Measurements from ENCODE around the gene CDKAL1. TPM values are rescaled to one million over a fixed set of nuclear protein-coding genes. Genes with fewer than 3 reads are reported as not detected.

CDKAL1 gene
- total and polyA plus RNA-seq, 9 of the 15 experiments (the other 6 are each of a cell fraction or from before 2014, with no cell fraction given), result 11.2 to 36.3 (median 20.1) TPM

DNA sequence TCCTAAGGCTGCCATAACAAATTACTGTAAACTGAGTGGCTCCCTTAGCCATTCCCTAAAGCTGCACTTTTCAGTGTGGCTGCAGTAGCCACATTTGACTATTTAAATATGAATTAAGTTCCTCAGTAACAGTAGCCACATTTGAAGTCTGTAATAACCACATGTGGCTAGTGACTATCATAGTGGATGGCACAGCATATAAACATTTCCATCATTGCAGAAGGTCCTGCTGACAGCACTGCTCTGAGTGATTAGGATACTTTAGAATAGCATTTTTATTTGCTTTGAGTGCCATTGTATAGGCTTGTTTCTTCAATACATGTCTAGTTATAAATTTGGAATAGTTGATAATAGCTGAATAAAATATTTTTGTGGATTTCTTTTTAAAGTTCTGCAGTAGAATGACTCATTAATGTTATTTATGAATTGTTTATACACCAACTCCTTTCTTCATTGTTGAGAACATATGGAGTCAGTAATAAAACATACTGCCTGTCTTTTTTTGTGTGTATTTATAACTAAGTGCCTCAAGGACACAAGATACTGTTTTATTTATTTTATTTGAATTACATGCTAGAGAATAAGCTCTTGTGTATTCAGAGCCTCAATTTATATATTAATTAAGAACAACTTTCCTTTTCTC lies 217.2 kb downstream of the CDKAL1 start:
- Histone ChIP-seq H4K20me1 (replicated peaks; ENCODE audit: control insufficient read depth, insufficient read depth, low read length) (no peaks in the 10 kb centered on the region), H3K9me3 (replicated peaks; ENCODE audit: control insufficient read depth, insufficient read depth, low read depth, low read length) (no peaks in the 10 kb centered on the region), H2AFZ (ENCODE audit: low read depth, low read length) (no peak overlapping the region), H3K9ac (ENCODE audit: insufficient read depth in 1 of 2, low read depth in 2 of 2, low read length in 2 of 2) (no peak overlapping the region), H3K36me3 (ENCODE audit: control insufficient read depth, insufficient read depth, low read length) (no peaks in the 10 kb centered on the region), H3K27me3 (ENCODE audit: control insufficient read depth in 2 of 2, insufficient read depth in 2 of 2, low read length in 2 of 2) (no peaks in the 10 kb centered on the region), H3K9me1 (ENCODE audit: control insufficient read depth, insufficient read depth, low read length) (no peaks in the 10 kb centered on the region), H3K79me2 (ENCODE audit: control insufficient read depth, insufficient read depth, low read length) (no peaks in the 10 kb centered on the region), H3K4me2 (ENCODE audit: insufficient read depth, low read length) (no peak overlapping the region), H3K27ac (ENCODE audit: extremely low read depth, low read depth, low read length) (no peak overlapping the region), H3K4me1 (replicated peaks in 1 of 2; ENCODE audit: control insufficient read depth in 2 of 2, insufficient read depth in 2 of 2, low read length in 2 of 2) (no peaks in the 10 kb centered on the region; a peak in 1 of 5 replicates), H3K4me3 (no peak overlapping the region)
- DNase-seq (ENCODE audit: extremely low read depth in 1 of 4, low spot score in 3 of 4) (no peak), ATAC-seq (peak; percentile 47; the same call in 2 of the 3 replicates), FAIRE-seq (no peak)
- no TSS peak for BruUV-seq (replicated peaks)
- in situ Hi-C loops (cut with MboI) (no loop called here), intact Hi-C loops (cut with micrococcal nuclease) (no loop called here)
- TF ChIP-seq RBM34 (IDR thresholded peaks at IDR 0.05; ENCODE audit: borderline replicate concordance, insufficient read depth, low read length) (no peak), CBFA2T3 (IDR thresholded peaks at IDR 0.05) (no peak), MEIS2 (IDR thresholded peaks at IDR 0.05; ENCODE audit: partially characterized antibody) (no peak), MAFF (IDR thresholded peaks at IDR 0.05; ENCODE audit: low read length) (no peak), RFX5 (IDR thresholded peaks at IDR 0.05; ENCODE audit: low read depth, low read length) (no peak), MAFG (tag; conservative IDR thresholded peaks at IDR 0.05) (no peak), ZFP36 (IDR thresholded peaks at IDR 0.05; ENCODE audit: low read depth, low read length, partially characterized antibody) (no peak), NR1H2 (CRISPR knock-in tag; IDR thresholded peaks at IDR 0.05) (no peak)
- ChIA-PET CTCF (ENCODE audit: low intra/inter-chr PET ratio) (interaction anchor here (0.7 kb wide), 1 partner anchor 438 kb away, joined by 3 read pairs; no protein-coding TSS in a partner anchor), POLR2A (interaction anchor here (0.6 to 0.9 kb wide), 3 partner anchors 17 to 79 kb away, joined by 3 read pairs; no protein-coding TSS in a partner anchor)

Measured in K562 (cell line).